Ishikawa (cell line): Measurements from ENCODE around the gene APOBR.

Experiments used
- CEBPB ChIP-seq: IDR thresholded peaks from 2 replicates; pipeline ENCODE4 v1.6.1; 2012
- CREB1 ChIP-seq: IDR thresholded peaks from 2 replicates; pipeline ENCODE4 v1.6.1; 2012; ENCODE audit warnings: low read depth
- EGR1 ChIP-seq: IDR thresholded peaks from 2 replicates; pipeline ENCODE4 v1.6.1; 2012
- EP300 ChIP-seq: IDR thresholded peaks from 2 replicates; pipeline ENCODE4 v1.6.1; 2012; ENCODE audit warnings: borderline replicate concordance
- REST ChIP-seq: IDR thresholded peaks from 2 replicates; pipeline ENCODE4 v1.6.1; 2012; ENCODE audit warnings: low read depth, mild to moderate bottlenecking
- TAF1 ChIP-seq: IDR thresholded peaks from 2 replicates; pipeline ENCODE4 v1.6.1; 2012; ENCODE audit warnings: low read depth, mild to moderate bottlenecking
- USF1 ChIP-seq: IDR thresholded peaks from 2 replicates; pipeline ENCODE4 v1.6.1; 2012
- YY1 ChIP-seq: IDR thresholded peaks from 2 replicates; pipeline ENCODE4 v1.6.1; 2012; ENCODE audit warnings: low read depth

APOBR gene

GRCh38 chr16:28548306-28548802 lies 53.9 kb downstream of the APOBR start:
- TF ChIP-seq EP300, result no peak
- no peak for TF ChIP-seq USF1
- no peak for TF ChIP-seq YY1
- no peak for TF ChIP-seq CEBPB
- no peak for TF ChIP-seq REST
- no peak for TF ChIP-seq EGR1
- TF ChIP-seq TAF1, result no peak
- no peak for TF ChIP-seq CREB1
